Endodermal cell (in vitro differentiated cells): ENCODE measurements around the gene NT5C1A. TPM values are rescaled to one million over a fixed set of nuclear protein-coding genes. Genes with fewer than 3 reads are reported as not detected.
A peak's percentile ranks its signal among the peaks of the same experiment; 100 is the strongest.

ENCODE experiments used
- DNase-seq: peaks from one replicate; pipeline ENCODE4 v3.0.0-alpha.2; 2017
- H3K27ac ChIP-seq: 2 replicates; pipeline ENCODE4 v1.5.1; 2013; ENCODE audit warnings: mild to moderate bottlenecking, low read depth, low read length, moderate library complexity
- H3K27me3 ChIP-seq: 2 replicates; pipeline ENCODE4 v1.6.1; 2013; ENCODE audit warnings: mild to moderate bottlenecking, low read length, moderate library complexity; ENCODE audit not compliant: insufficient read depth, control insufficient read depth, poor library complexity, severe bottlenecking
- H3K36me3 ChIP-seq: 2 replicates; pipeline ENCODE4 v1.7.0; 2013; ENCODE audit warnings: mild to moderate bottlenecking, low read length, moderate library complexity; ENCODE audit not compliant: control insufficient read depth, insufficient read depth
- H3K4me1 ChIP-seq: one replicate; pipeline ENCODE4 v1.7.0; 2013; ENCODE audit warnings: low read length; ENCODE audit not compliant: control insufficient read depth, insufficient read depth
- H3K4me3 ChIP-seq: 2 replicates; pipeline ENCODE4 v1.5.1; 2013; ENCODE audit warnings: mild to moderate bottlenecking, low read length, moderate library complexity
- H3K9ac ChIP-seq: 2 replicates; pipeline ENCODE4 v1.6.1; 2013; ENCODE audit warnings: mild to moderate bottlenecking, low read length, moderate library complexity; ENCODE audit not compliant: poor library complexity, severe bottlenecking; ENCODE audit errors: extremely low read depth
- H3K9me3 ChIP-seq: 2 replicates; pipeline ENCODE4 v1.6.1; 2013; ENCODE audit warnings: mild to moderate bottlenecking, low read length, moderate library complexity; ENCODE audit not compliant: control insufficient read depth
- H3K27ac Mint-ChIP-seq: 2 replicates; pipeline ENCODE4 v1.8.0; 2020; ENCODE audit warnings: mixed read lengths
- H3K27me3 Mint-ChIP-seq: 2 replicates; pipeline ENCODE4 v1.8.0; 2021; ENCODE audit warnings: mild to moderate bottlenecking, mixed read lengths; ENCODE audit not compliant: insufficient read depth
- H3K36me3 Mint-ChIP-seq: 2 replicates; pipeline ENCODE4 v1.8.0; 2020; ENCODE audit warnings: low read depth, mixed read lengths
- H3K4me1 Mint-ChIP-seq: 2 replicates; pipeline ENCODE4 v1.8.0; 2020; ENCODE audit warnings: mixed read lengths
- H3K4me3 Mint-ChIP-seq: 2 replicates; pipeline ENCODE4 v1.8.0; 2020; ENCODE audit warnings: mild to moderate bottlenecking, moderate library complexity, mixed read lengths
- H3K9me3 Mint-ChIP-seq: 2 replicates; pipeline ENCODE4 v1.8.0; 2020; ENCODE audit warnings: mild to moderate bottlenecking, mixed read lengths
- WGBS, 2 experiments: methylation state at CpG; one replicate each; pipeline versions ENCODE4 v1.1.5 to v1.1.7; 2013; ENCODE audit warnings: missing lambda C conversion rate in 2 of 2, mixed read lengths in 1 of 2; ENCODE audit not compliant: insufficient coverage in 1 of 2, insufficient read length in 1 of 2; 5-methylcytosine and 5-hydroxymethylcytosine counted together
- total RNA-seq, 2 donors: library from RNA; stranded (reverse); fragmentation: NEBNext Ultra II Directional in 1 of 2; extraction: Animal tissue kit (Norgen Biotek cat#: 25700) in 1 of 2; gene quantifications; 2 replicates in 1 of 2; 3 replicates in 1 of 2; pipeline ENCODE4 v1.2.1, GENCODE V29; 2021
- TF ChIP-seq, protein P1 (sequence below): fragments of 200-600 bp; sonication (generic); conservative IDR thresholded peaks from 2 replicates; pipeline ENCODE4 v1.5.0; 2021; ENCODE audit warnings: antibody characterized with exemption, mild to moderate bottlenecking

NT5C1A gene
- total RNA-seq, 2 donors from 2014 or later: not detected

DNA sequence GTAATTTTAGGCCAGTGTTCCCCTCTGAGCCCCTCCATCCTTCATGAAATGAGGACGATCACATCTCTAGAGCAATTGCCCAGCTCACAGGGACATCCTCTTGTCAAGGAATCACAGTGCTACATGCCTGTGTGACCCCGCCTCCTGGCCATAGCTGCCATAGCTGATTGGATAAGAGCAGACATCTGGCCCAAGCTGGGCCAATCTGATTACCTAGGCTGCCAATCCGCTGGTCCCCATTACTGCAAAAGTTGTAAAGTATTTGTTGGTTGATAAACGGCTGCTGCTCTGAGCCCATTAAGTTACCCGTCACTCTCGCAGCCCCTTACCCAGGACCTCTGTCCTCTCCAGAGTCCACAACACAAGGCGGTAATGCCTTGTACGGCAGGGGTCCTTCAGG lies 8.3 kb downstream of the NT5C1A start:
- H3K4me1 Mint-ChIP-seq: no peaks in the 10 kb centered on the region
- Histone ChIP-seq H3K36me3 (no peaks in the 10 kb centered on the region), H3K4me3 (no peak overlapping the region), H3K9ac (no peak overlapping the region), H3K27me3 (peaks cover 94% of the 10 kb centered on the region), H3K4me1 (no peaks in the 10 kb centered on the region), H3K9me3 (no peaks in the 10 kb centered on the region), H3K27ac (no peak overlapping the region)
- H3K4me3 Mint-ChIP-seq: no peak overlapping the region
- no peaks in the 10 kb centered on the region for H3K9me3 Mint-ChIP-seq
- H3K27me3 Mint-ChIP-seq: peaks cover 99% of the 10 kb centered on the region
- 82 to 88% methylated on average over 6 to 8 of the region's 8 CpGs for WGBS, 2 experiments
- H3K36me3 Mint-ChIP-seq: no peaks in the 10 kb centered on the region
- no peak overlapping the region for H3K27ac Mint-ChIP-seq
- TF ChIP-seq, protein P1, sequence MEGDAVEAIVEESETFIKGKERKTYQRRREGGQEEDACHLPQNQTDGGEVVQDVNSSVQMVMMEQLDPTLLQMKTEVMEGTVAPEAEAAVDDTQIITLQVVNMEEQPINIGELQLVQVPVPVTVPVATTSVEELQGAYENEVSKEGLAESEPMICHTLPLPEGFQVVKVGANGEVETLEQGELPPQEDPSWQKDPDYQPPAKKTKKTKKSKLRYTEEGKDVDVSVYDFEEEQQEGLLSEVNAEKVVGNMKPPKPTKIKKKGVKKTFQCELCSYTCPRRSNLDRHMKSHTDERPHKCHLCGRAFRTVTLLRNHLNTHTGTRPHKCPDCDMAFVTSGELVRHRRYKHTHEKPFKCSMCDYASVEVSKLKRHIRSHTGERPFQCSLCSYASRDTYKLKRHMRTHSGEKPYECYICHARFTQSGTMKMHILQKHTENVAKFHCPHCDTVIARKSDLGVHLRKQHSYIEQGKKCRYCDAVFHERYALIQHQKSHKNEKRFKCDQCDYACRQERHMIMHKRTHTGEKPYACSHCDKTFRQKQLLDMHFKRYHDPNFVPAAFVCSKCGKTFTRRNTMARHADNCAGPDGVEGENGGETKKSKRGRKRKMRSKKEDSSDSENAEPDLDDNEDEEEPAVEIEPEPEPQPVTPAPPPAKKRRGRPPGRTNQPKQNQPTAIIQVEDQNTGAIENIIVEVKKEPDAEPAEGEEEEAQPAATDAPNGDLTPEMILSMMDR: no peak
- DNase-seq: peak; percentile 74

DNA sequence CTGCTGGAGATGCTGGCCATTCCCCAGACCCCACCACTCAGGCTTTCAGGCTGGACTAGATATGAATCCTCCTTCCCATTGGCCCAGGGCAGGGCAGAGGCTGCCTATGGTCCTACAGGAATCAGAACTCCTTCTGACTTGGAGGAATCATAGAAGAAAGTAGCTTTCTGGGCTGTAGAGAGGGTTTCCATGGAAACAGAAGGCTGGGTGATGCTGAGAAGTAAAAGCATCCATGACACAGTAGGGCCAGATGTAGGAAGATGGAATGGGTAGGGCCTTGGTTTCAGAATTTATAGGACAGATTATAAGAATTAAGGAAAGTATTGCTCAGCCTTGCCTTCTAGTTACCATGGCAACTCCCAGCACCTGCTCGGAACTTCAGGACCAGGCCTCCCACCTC lies 9.0 kb downstream of the NT5C1A start:
- no peak overlapping the region for H3K27ac Mint-ChIP-seq
- TF ChIP-seq, protein P1: no peak
- no peak overlapping the region for H3K9ac ChIP-seq
- DNase-seq: no peak
- H3K27me3 ChIP-seq: peaks cover 94% of the 10 kb centered on the region
- H3K4me1 ChIP-seq: no peaks in the 10 kb centered on the region
- 71% methylated on average over 1 of the region's 1 CpG; no CpG with 5 or more reads in 1 of the 2 experiments for WGBS, 2 experiments
- H3K9me3 Mint-ChIP-seq: no peaks in the 10 kb centered on the region
- no peaks in the 10 kb centered on the region for H3K36me3 Mint-ChIP-seq
- H3K27ac ChIP-seq: no peak overlapping the region
- no peak overlapping the region for H3K4me3 Mint-ChIP-seq
- no peak overlapping the region for H3K4me3 ChIP-seq
- no peaks in the 10 kb centered on the region for H3K9me3 ChIP-seq
- H3K4me1 Mint-ChIP-seq: no peaks in the 10 kb centered on the region
- no peaks in the 10 kb centered on the region for H3K36me3 ChIP-seq
- peaks cover 99% of the 10 kb centered on the region for H3K27me3 Mint-ChIP-seq

DNA sequence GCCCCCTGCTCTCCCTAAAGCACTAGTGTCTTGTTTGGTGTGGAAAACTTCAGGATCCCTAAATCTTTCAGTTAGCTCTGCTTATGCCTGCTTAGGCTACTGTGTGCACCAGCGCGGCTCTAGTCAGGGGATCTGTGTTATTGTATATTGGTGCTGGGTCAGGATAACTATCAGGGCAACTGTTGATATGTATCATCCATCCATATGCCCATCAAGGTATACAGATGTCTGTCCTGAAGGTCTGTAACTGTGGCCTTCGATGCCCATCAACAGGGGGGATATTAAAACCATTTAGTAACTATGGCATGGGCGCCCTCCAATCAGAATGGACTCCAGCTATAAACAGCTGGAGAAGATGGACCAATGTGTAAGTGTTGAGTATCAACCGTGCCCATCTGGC lies 12.4 kb downstream of the NT5C1A start:
- no peaks in the 10 kb centered on the region for H3K9me3 ChIP-seq
- WGBS, 2 experiments: 60 to 63% methylated on average over 1 to 5 of the region's 5 CpGs
- no peaks in the 10 kb centered on the region for H3K9me3 Mint-ChIP-seq
- DNase-seq: no peak
- no peaks in the 10 kb centered on the region for H3K36me3 Mint-ChIP-seq
- H3K27ac Mint-ChIP-seq: no peak overlapping the region
- H3K4me3 ChIP-seq: no peak overlapping the region
- no peak overlapping the region for H3K9ac ChIP-seq
- H3K27ac ChIP-seq: no peak overlapping the region
- no peaks in the 10 kb centered on the region for H3K36me3 ChIP-seq
- H3K27me3 ChIP-seq: peaks cover 94% of the 10 kb centered on the region
- H3K4me3 Mint-ChIP-seq: no peak overlapping the region
- no peaks in the 10 kb centered on the region for H3K4me1 Mint-ChIP-seq
- peaks cover 99% of the 10 kb centered on the region for H3K27me3 Mint-ChIP-seq
- H3K4me1 ChIP-seq: no peaks in the 10 kb centered on the region
- TF ChIP-seq, protein P1: no peak
